CD8-positive, alpha-beta memory T cell (primary cell): ENCODE measurements around the gene PCDH1. TPM values are rescaled to one million over a fixed set of nuclear protein-coding genes. Genes with fewer than 3 reads are reported as not detected.
"Not testable (repeated sequence)": the region's sequence is repeated elsewhere in the genome, so short reads cannot be mapped to it uniquely, and the experiment has no call there.

Experiments used
- CTCF ChIA-PET: fragments of 350-600 bp; sonication (Branson Sonifier 250); formaldehyde crosslinking; loops from one replicate; lab custom pipeline; 2021; ENCODE audit warnings: antibody characterized with exemption; lab: Charles Lee
- POLR2A ChIA-PET: fragments of 350-600 bp; sonication (Branson Sonifier 250); formaldehyde crosslinking; loops from one replicate; lab custom pipeline; 2021; ENCODE audit warnings: antibody characterized with exemption; lab: Charles Lee
- DNase-seq, 5 donors: peaks; one replicate each; pipeline versions ENCODE4 v3.0.0 to v3.0.0-alpha.2; 2020 to 2022; ENCODE audit warnings: mixed read lengths in 1 of 5
- H3K27ac ChIP-seq: one replicate; pipeline ENCODE4 v1.7.0; 2013; ENCODE audit warnings: low read depth, mild to moderate bottlenecking, low read length, moderate library complexity
- H3K27me3 ChIP-seq: 2 replicates; pipeline ENCODE4 v1.7.0; 2013; ENCODE audit warnings: low read length, mild to moderate bottlenecking; ENCODE audit not compliant: insufficient read depth, poor library complexity, severe bottlenecking
- H3K36me3 ChIP-seq: 2 replicates; pipeline ENCODE4 v1.7.0; 2013; ENCODE audit warnings: mild to moderate bottlenecking, low read length, moderate library complexity; ENCODE audit not compliant: insufficient read depth
- H3K4me1 ChIP-seq: 2 replicates; pipeline ENCODE4 v1.7.0; 2013; ENCODE audit warnings: mild to moderate bottlenecking, low read length, moderate library complexity; ENCODE audit not compliant: insufficient read depth
- H3K4me3 ChIP-seq: 2 replicates; pipeline ENCODE4 v1.7.0; 2013; ENCODE audit warnings: mild to moderate bottlenecking, low read length
- H3K9me3 ChIP-seq: 2 replicates; pipeline ENCODE4 v1.7.0; 2013; ENCODE audit warnings: mild to moderate bottlenecking, low read length
- H3K27ac Mint-ChIP-seq, 8 donors: one replicate each; pipeline ENCODE4 v1.8.0; 2020 to 2021; ENCODE audit warnings: mixed read lengths in 8 of 8, mild to moderate bottlenecking in 6 of 8, inconsistent platforms in 3 of 8, moderate library complexity in 3 of 8
- H3K27me3 Mint-ChIP-seq, 2 donors: one replicate each; pipeline ENCODE4 v1.8.0; 2020 to 2021; ENCODE audit warnings: mixed read lengths in 2 of 2, mild to moderate bottlenecking in 1 of 2, moderate library complexity in 1 of 2
- H3K36me3 Mint-ChIP-seq, 3 donors: one replicate each; pipeline ENCODE4 v1.8.0; 2020 to 2021; ENCODE audit warnings: mixed read lengths in 3 of 3, inconsistent platforms in 1 of 3, mild to moderate bottlenecking in 1 of 3
- H3K4me1 Mint-ChIP-seq, 3 donors: one replicate each; pipeline ENCODE4 v1.8.0; 2020 to 2021; ENCODE audit warnings: mixed read lengths in 3 of 3, inconsistent platforms in 1 of 3, mild to moderate bottlenecking in 1 of 3
- H3K4me3 Mint-ChIP-seq, 7 donors: one replicate each; pipeline ENCODE4 v1.8.0; 2020 to 2021; ENCODE audit warnings: mixed read lengths in 7 of 7, mild to moderate bottlenecking in 6 of 7, moderate library complexity in 4 of 7, inconsistent platforms in 2 of 7
- H3K9me3 Mint-ChIP-seq, 5 donors: one replicate each; pipeline ENCODE4 v1.8.0; 2020 to 2022; ENCODE audit warnings: mixed read lengths in 5 of 5, mild to moderate bottlenecking in 3 of 5, moderate library complexity in 2 of 5, inconsistent platforms in 1 of 5
- polyA plus RNA-seq: library from polyadenylated mRNA; unstranded; fragments of 300-500 nt; fragmentation: Illumina TruSeq; gene quantifications from one replicate; pipeline ENCODE4 v1.2.3, GENCODE V29; 2021
- total RNA-seq, 2 experiments: library from RNA; stranded (reverse); gene quantifications; one replicate each; pipeline ENCODE4 v1.2.3, GENCODE V29; 2021

The PCDH1 gene
- total and polyA plus RNA-seq, 3 experiments from 2014 or later = 0.54 TPM; not detected in 2

DNA sequence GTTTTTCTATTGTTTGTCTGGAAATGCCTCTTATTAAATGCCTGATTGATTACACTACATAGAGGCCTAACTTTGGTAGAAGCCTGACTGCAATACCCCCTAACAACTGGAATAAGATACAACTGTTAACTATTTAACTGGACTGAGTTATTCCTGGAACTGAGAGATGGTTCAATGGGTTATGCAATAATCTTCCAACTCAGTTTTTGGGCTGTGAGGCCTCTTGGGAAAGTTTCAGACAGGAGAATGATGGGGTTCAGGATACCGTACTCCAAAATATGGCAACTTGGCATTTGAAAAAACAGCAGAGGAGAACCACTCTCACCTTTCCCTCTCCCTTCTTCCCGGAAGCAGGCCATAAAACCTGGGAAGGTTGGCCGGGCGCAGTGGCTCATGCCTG lies 19.2 kb upstream of the PCDH1 start:
- H3K4me1 Mint-ChIP-seq = no peaks in the 10 kb centered on the region
- H3K36me3 Mint-ChIP-seq = peaks cover 0 to 10% (median 0%) of the 10 kb centered on the region in 3 donors
- ChIA-PET CTCF (interaction anchor here (1.8 to 2.5 kb wide), 2 partner anchors 18 to 63 kb away, joined by 4 to 7 read pairs; no protein-coding TSS in a partner anchor), POLR2A (no interaction called here)
- no peak overlapping the region for H3K27ac ChIP-seq
- DNase-seq = no peak
- no peaks in the 10 kb centered on the region for H3K9me3 ChIP-seq
- no peaks in the 10 kb centered on the region for H3K9me3 Mint-ChIP-seq
- H3K4me3 Mint-ChIP-seq = no peak overlapping the region
- no peaks in the 10 kb centered on the region for H3K36me3 ChIP-seq
- no peaks in the 10 kb centered on the region for H3K4me1 ChIP-seq
- H3K27me3 ChIP-seq = no peaks in the 10 kb centered on the region
- H3K27ac Mint-ChIP-seq = no peak overlapping the region
- H3K27me3 Mint-ChIP-seq = peaks cover 14 to 41% of the 10 kb centered on the region in 2 donors
- no peak overlapping the region for H3K4me3 ChIP-seq

DNA sequence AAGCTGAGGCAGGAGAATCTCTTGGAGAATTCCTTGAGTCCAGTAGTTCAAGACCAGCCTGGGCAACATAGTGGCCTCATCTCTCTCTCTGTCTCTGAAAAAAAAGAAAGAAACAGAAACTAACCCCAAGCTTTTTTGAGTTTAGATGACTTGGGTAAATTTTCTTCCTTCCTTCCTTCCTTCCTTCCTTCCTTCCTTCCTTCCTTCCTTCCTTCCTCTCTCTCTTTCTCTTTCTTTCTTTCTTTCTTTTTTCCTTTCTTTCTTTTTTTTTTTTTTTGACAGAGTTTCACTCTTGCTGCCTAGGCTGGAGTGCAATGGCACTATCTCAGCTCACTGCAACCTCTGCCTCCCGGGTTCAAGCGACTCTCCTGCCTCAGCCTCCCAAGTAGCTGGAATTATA lies 12.2 kb upstream of the PCDH1 start:
- POLR2A ChIA-PET, H3K4me1 Mint-ChIP-seq, H3K27ac ChIP-seq, H3K4me3 Mint-ChIP-seq, H3K36me3 ChIP-seq, DNase-seq, H3K36me3 Mint-ChIP-seq, H3K27ac Mint-ChIP-seq, H3K4me3 ChIP-seq, H3K9me3 Mint-ChIP-seq, H3K9me3 ChIP-seq, H3K4me1 ChIP-seq, H3K27me3 ChIP-seq: not testable (repeated sequence)
- CTCF ChIA-PET = interaction anchor here (0.8 to 2.1 kb wide), 4 partner anchors 12 to 240 kb away, joined by 3 to 11 read pairs (median 4); partner anchors contain the start of genes FCHSD1, PCDH1 and RNF14
- peaks cover 24 to 41% of the 10 kb centered on the region in 2 donors for H3K27me3 Mint-ChIP-seq

DNA sequence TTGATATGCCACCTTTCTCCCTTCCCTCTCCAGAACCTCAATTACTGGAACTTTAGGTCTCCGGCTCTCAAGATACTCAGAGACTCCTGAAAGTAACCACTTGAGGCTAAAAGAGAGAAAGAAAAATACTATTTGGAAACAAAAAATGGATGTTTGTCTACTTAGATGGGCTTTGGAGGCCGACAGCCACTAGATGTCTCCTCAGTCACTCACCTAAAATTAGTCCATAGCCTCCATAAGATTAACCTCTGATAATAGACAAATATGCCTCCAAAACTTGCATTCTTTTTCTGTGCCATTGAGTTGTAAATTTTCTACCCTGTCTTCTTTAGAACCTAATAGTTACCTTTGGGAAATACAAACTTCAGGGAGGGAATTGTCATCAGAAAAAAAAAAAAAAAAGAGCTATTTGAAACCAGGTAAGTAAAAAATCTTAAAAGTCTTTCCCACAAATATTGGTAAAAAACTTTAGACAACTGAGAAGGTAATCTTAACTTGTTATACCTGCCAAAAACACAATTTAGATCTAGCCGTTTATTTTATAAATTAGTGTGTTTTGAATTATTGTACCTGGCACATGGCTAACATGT lies 11.2 kb upstream of the PCDH1 start:
- H3K36me3 ChIP-seq = no peaks in the 10 kb centered on the region
- Mint-ChIP-seq H3K9me3 (no peaks in the 10 kb centered on the region), H3K4me3 (no peak overlapping the region), H3K4me1 (no peaks in the 10 kb centered on the region), H3K27ac (no peak overlapping the region), H3K27me3 (peaks cover 27 to 45% of the 10 kb centered on the region in 2 donors), H3K36me3 (no peaks in the 10 kb centered on the region)
- H3K4me3 ChIP-seq = no peak overlapping the region
- H3K4me1 ChIP-seq = no peaks in the 10 kb centered on the region
- ChIA-PET POLR2A (interaction anchor here (0.5 kb wide), 1 partner anchor 297 kb away, joined by 4 read pairs; no protein-coding TSS in a partner anchor), CTCF (interaction anchor here (1.2 to 2.1 kb wide), 4 partner anchors 11 to 239 kb away, joined by 3 to 11 read pairs (median 4); partner anchors contain the start of genes FCHSD1, PCDH1 and RNF14)
- no peaks in the 10 kb centered on the region for H3K9me3 ChIP-seq
- no peak overlapping the region for H3K27ac ChIP-seq
- DNase-seq = no peak
- H3K27me3 ChIP-seq = peaks cover 13% of the 10 kb centered on the region

GRCh38 chr5:141883892-141884318 lies 5.7 kb upstream of the PCDH1 start:
- Histone ChIP-seq H3K27ac (no peak overlapping the region), H3K36me3 (no peaks in the 10 kb centered on the region), H3K4me3 (no peak overlapping the region), H3K9me3 (no peaks in the 10 kb centered on the region), H3K4me1 (peaks cover 2% of the 10 kb centered on the region), H3K27me3 (peaks cover 54% of the 10 kb centered on the region)
- Mint-ChIP-seq H3K36me3 (no peaks in the 10 kb centered on the region), H3K27me3 (peaks cover 66 to 70% of the 10 kb centered on the region in 2 donors), H3K4me3 (no peak overlapping the region), H3K27ac (no peak overlapping the region), H3K9me3 (no peaks in the 10 kb centered on the region), H3K4me1 (peaks cover 7 to 12% (median 12%) of the 10 kb centered on the region in 3 donors)
- CTCF ChIA-PET = interaction anchor here (7.1 to 9.0 kb wide), 3 partner anchors 77 to 190 kb away, joined by 63 to 184 read pairs (median 135); no protein-coding TSS in a partner anchor
- DNase-seq = no peak
- POLR2A ChIA-PET = no interaction called here

DNA sequence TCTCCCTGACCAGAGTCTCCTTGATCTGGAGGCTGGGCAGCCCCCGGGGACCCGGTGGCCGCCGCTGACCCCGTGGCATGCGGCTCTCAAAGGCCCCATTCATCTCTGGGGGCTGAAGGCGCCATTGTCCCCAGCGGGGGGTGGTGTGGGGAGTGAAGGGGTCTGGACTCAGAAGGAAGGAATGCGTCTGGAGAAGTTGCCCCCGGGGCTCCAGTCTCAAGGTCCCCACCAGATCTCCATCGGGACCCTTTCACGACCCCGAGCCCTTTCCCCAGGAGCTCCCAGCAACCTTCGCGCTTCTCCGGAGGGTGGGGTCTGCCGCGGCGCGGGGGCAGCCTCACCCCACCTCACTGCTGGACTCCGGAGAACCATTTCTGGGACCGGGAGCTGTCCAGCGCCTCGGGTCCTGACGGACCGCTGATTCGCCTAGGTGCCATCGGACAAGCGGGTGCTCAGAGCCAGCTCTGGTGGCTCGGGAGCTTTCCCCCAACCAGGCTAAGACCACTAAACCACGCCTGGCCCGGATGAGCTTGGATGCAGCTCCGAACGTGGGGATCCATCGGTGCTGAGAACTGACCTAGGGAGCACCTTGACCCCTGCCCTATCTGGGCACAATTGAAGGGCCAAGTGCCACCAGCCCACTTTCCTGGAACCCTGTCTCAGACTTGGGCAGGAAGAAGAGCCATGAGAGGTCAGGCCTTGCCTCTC lies 5.1 kb upstream of the PCDH1 start:
- Histone ChIP-seq H3K36me3 (no peaks in the 10 kb centered on the region), H3K27me3 (peaks cover 58% of the 10 kb centered on the region), H3K4me1 (peaks cover 7% of the 10 kb centered on the region), H3K27ac (no peak overlapping the region), H3K9me3 (no peaks in the 10 kb centered on the region), H3K4me3 (no peak overlapping the region)
- POLR2A ChIA-PET = interaction anchor here (0.9 to 1.2 kb wide), 2 partner anchors 181 to 192 kb away, joined by 3 to 5 read pairs; no protein-coding TSS in a partner anchor
- Mint-ChIP-seq H3K4me1 (peaks cover 9 to 17% (median 17%) of the 10 kb centered on the region in 3 donors), H3K36me3 (no peaks in the 10 kb centered on the region), H3K4me3 (no peak overlapping the region), H3K27me3 (peaks cover 66 to 73% of the 10 kb centered on the region in 2 donors), H3K9me3 (no peaks in the 10 kb centered on the region), H3K27ac (no peak overlapping the region)
- no peak for DNase-seq
- CTCF ChIA-PET = interaction anchor here (0.6 to 9.0 kb wide), 7 partner anchors 76 to 224 kb away, joined by 4 to 184 read pairs (median 54); partner anchors contain the start of gene RNF14

DNA sequence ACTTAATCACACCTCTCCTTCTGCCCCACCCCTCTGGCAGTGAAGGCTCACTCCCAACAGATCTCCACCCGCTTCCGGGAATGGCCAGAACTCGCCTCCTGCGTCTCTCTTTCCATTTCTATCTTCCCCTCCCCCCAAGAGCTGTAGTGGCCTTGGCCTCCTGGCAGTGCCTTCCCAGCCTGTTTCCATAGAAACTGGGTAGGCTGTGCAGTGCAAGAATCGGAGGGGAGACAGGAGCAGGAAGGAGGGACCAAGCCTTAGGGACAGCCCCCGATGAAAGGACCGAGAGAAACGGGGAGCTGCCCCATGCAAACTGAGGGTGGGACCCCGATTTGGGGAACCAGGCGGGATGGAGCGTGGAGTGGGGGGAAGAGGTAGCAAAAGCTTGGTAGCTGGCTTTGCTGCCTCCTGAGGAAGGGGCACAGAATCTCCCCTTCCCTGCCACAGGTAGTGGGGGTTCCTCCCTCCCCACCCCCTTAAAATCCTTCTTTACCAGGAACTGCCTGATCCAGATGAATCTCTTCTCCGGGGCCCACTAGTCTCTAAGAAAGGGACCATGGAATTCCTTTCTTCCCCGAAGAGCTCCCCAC lies 4.5 kb upstream of the PCDH1 start:
- DNase-seq = no peak
- no peaks in the 10 kb centered on the region for H3K36me3 Mint-ChIP-seq
- H3K9me3 Mint-ChIP-seq = no peaks in the 10 kb centered on the region
- Histone ChIP-seq H3K36me3 (no peaks in the 10 kb centered on the region), H3K27me3 (peaks cover 60% of the 10 kb centered on the region), H3K27ac (no peak overlapping the region), H3K4me3 (no peak overlapping the region), H3K4me1 (peaks cover 10% of the 10 kb centered on the region), H3K9me3 (no peaks in the 10 kb centered on the region)
- H3K27ac Mint-ChIP-seq = no peak overlapping the region
- peaks cover 9 to 19% (median 19%) of the 10 kb centered on the region in 3 donors for H3K4me1 Mint-ChIP-seq
- CTCF ChIA-PET = interaction anchor here (0.6 to 9.0 kb wide), 7 partner anchors 75 to 223 kb away, joined by 4 to 184 read pairs (median 54); partner anchors contain the start of gene RNF14
- H3K27me3 Mint-ChIP-seq = peaks cover 67 to 75% of the 10 kb centered on the region in 2 donors
- POLR2A ChIA-PET = interaction anchor here (0.9 to 1.2 kb wide), 2 partner anchors 180 to 191 kb away, joined by 3 to 5 read pairs; no protein-coding TSS in a partner anchor
- no peak overlapping the region for H3K4me3 Mint-ChIP-seq

GRCh38 chr5:141881886-141882285 lies 3.7 kb upstream of the PCDH1 start:
- ChIA-PET CTCF (interaction anchor here (0.8 to 9.0 kb wide), 10 partner anchors 10 to 223 kb away, joined by 3 to 184 read pairs (median 4); partner anchors contain the start of gene RNF14), POLR2A (interaction anchor here (0.6 kb wide), 1 partner anchor 96 kb away, joined by 3 read pairs; no protein-coding TSS in a partner anchor)
- no peaks in the 10 kb centered on the region for H3K36me3 ChIP-seq

More at GRCh38 chr5:141881886-141882285, 3.7 kb upstream of the PCDH1 start:
- no peak overlapping the region for H3K27ac Mint-ChIP-seq
- Histone ChIP-seq H3K27me3 (peaks cover 68% of the 10 kb centered on the region), H3K4me1 (peaks cover 18% of the 10 kb centered on the region), H3K4me3 (no peak overlapping the region), H3K27ac (no peak overlapping the region), H3K9me3 (no peaks in the 10 kb centered on the region)
- H3K4me3 Mint-ChIP-seq = no peak overlapping the region
- H3K27me3 Mint-ChIP-seq = peaks cover 74 to 82% of the 10 kb centered on the region in 2 donors
- no peak for DNase-seq
- no peaks in the 10 kb centered on the region for H3K36me3 Mint-ChIP-seq
- no peaks in the 10 kb centered on the region for H3K9me3 Mint-ChIP-seq
- peaks cover 17 to 27% (median 27%) of the 10 kb centered on the region in 3 donors for H3K4me1 Mint-ChIP-seq
